ENCODE data around the gene LILRA5.
"Not testable (repeated sequence)": the region's sequence is repeated elsewhere in the genome, so short reads cannot be mapped to it uniquely, and the experiment has no call there.

Gene LILRA5

DNA sequence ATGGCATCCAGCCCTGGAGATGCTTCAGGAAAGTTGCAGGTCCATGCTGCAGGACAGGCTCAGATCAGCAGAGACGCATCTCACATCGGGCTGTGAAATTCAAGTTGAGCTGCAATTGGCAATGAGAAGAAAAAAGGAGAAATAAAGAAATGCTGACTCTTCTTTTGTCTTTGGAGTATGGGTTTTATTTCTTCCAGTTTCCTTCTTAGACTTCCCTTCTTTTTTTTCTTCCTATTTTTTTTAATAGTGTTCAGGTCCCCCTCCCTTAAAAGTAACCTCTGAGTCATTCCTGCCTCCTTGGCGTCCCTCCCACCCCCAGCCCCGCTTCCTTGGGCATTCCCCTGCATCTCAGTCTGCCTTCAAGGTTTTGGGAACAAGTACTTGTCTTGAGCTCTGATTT is 41.4 kb downstream of the LILRA5 start:
- DNase-seq, result not testable (repeated sequence)

DNA sequence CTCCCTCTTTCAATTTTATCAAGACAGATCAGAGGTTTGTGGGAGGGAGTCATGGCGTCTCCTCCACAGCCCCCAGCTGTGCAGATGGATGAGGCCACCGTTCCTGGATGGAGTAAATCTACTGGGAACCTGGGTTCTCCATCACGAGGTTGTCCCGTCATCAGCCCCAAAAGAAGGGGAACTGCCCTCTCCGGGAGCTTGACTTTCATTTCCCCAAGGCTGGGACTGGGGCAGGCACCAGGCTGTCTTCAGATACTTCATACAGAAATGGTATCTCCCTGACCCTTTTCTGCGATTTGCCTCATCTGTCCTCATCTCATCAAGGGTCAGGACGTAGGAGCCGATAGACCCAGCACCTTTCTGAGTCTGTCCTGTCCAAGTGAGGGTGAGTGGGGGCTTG is 41.9 kb downstream of the LILRA5 start:
- DNase-seq, result no peak

DNA sequence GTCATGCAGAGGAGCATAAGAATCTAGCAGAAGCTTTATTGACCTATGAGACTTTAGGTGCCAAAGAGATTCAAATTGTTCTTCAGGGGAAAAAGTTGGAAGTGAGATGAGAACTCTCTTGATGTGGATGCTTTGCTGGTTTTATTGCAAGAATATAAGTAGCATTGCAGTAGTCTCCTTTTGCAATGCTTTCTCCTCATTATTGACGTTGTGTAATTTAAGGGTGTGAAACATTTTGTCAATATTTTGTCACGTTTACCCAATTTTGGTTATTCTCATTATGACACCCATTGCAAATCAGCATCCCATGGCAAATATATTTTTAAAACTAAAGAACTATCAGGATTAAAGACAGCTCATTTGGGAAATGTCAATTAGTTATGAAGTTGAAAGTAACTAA is 44.0 kb downstream of the LILRA5 start:
- no peak for DNase-seq

- DNase-seq, result peak; percentile 55 to 67
These were observed 46.8 kb downstream of the LILRA5 start for GRCh38 chr19:54266133-54266532.

GRCh38 chr19:54262470-54262869 is 50.5 kb downstream of the LILRA5 start:
- no peak for DNase-seq

- no peak for DNase-seq
These were observed 50.9 kb downstream of the LILRA5 start for GRCh38 chr19:54262066-54262465.

DNA sequence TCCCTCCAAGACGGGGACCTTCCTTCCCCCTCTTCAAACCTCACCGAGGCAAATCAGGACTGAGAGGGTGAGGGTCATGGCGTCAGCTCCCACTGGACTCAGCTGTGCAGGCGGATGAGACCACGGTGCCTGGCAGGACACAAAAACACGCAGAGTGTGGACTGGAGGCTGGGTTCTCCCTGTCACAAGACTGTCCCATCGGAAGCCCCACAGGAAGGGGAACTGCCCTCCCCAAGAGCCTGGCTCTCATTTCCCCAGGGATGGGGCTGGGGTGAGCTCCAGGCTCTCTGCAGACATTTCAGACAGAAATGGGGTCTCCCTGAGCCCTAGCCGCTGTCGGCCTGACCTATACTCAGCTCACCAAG is 55.9 kb downstream of the LILRA5 start, which contains the start of gene LILRB5:
Gene LILRB5 (minus strand): TSS at position 158 of the 365 bp plus-strand sequence. CDS start 80 bp downstream, at position 78.
- DNase-seq, result no peak

Data from NCI-H1930 (cell line).